NCI-H748 treated with DMSO at 0.1 percent for 48 hours (cell line): Measurements from ENCODE around the gene PHC3.

Experiments used
- DNase-seq: peaks from one replicate; lab custom pipeline; 2025; lab: John Stamatoyannopoulos, UW

PHC3 gene

DNA sequence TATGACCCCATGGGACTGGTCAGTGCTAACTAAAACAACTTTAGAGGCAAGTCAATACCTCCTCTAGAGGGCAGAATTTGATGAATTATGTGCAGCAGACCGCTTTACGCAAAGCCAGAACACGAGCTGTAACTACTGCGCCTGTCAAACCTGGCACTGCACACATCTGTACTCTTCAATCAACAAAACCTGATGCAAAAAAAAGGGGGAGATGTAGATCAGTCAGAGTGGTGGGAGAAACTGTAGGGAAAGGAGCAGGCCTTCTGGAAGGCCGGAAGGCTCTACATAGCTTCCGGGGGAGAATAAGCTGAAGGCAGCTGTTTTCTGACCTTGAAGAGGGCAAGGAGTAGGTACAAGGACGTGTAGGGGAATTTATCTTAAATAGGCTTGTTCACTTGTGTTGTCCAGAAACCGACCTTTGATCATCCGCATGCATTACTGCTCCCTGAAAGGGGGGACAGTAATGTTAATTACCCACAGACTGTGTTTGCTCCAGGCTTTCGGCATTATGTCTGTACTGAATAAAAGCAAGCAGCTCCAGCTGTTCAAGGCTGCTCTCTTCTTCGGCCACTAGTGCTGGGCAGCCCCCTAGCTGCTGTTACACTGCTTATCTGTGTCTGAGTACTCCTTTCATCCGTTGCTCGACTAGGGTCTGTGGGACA, 102.8 kb downstream of the PHC3 start:
- DNase-seq = no peak

DNA sequence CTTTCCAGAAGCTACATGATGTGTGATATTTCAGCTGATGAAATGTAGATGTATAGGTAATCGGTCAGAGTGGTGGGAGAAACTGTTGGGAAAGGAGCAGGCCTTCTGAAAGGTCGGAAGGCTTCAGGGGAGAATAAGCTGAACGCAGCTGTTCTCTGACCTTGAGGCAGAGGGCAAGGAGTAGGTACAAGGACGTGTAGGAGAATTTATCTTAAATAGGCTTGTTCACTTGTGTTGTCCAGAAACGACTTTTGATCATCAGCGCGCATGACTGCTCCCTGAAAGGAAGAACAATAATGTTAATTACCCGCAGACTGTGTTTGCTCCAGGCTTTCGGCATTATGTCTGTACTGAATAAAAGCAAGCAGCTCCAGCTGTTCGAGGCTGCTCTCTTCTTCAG, 104.2 kb downstream of the PHC3 start:
- no peak for DNase-seq

DNA sequence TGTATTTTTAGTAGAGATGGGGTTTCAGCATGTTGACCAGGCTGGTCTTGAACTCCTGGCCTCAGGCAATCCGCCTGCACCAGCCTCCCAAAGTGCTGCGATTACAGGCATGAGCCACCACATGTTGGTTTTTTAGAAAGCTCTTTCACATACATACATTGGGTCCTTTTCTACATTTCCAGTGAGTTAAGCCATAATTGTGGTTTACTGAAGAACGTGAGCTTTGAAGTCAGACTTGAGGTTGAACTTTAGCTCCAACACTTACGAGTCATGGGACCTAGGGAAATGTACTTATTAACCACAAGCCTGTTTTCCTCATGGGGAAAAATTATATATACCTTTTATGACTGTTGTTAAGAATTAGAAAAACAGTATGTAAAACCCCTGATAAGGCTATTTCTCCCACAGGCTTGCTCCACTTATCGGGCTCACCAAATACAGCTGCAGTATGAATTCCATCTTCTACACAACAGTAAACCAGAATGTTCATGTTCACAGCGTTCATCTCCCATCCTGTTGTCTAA, 104.8 kb downstream of the PHC3 start:
- DNase-seq = no peak

DNA sequence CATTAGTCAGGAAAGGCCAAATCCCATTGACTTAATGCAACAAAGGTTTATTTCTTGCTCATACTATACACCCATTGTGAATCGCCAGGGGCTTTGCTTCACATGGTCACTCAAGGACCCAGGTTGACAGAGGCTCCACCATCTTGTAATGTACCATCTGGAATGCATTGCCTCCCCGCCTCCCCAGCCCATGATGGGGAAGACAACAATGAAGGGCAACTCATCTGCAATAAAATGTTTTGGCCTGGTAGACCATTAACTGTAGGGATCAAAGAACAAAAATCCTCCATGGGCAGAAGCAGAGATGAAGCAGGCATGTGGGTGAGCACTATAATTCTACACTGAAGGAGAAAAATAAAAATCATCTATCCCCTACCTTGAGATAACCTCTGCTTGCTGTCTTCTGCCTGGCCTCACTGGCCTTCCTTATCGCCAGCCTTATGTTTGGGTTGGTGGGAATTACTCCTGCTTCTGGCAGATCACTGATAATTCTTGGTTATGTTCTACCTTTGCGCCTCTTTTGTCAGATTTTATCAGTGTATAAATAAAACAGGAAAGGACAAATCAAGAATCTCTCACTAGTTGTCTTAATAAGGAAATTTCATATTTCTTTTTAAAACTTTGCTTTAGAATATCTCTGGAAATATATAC, 106.0 kb downstream of the PHC3 start:
- no peak for DNase-seq

DNA sequence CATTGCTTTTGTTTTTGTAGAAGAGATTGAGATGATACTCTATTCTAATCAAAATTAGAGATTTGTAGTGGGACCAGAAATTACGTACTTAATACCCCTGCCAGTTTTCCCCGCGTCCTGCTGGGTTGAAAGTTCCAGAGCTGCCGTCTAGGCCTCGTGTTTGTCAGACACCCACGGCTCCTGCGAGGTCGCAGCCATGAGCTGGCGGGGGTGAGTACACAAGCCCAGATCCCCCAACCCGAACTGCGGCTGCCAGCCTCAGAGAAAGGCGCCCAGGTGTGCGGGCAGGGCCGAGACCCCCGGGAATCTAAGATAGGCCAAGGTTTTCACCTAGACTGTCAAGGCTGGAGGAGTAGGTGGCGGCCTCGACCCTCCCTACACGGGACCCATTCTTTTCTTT, 117.4 kb downstream of the PHC3 start:
- no peak for DNase-seq

DNA sequence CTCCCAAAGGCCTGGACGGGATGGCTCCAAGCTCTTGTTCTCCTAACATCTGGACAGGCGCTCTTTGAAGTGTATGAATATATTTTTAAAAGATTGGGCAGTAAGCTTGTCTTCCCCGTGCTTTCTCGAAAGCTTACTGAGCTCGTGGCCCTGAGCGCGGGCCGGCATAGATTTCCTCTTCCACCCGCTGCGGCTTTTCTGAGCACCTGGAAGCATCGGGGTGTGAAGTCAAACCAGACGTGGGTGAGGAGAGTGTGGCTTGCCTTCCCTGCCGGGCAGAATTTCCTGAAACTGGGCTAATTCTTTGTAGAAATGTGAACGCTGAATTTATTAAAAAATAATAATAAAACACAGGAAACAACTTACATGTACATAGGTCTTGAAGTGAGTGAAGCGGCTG, 117.8 kb downstream of the PHC3 start:
- DNase-seq = no peak

DNA sequence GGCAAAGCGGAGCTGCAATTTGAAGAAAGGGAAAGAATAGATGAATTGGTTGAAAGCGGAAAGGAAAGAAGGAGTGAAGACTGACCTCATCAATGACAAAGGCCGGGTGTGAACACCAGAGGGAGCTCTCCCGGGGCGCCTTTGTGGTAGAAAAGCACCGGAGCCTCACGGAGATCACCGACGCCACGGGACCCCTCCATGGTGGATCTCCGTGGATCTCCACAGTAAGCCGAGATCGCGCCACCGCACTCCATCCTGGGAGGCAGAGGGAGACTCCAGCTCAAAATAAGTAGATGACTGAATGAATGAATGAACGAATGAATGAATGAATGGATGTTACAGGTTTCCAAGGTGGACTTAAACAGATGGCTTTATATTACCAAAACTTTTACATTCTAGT, 118.8 kb downstream of the PHC3 start:
- DNase-seq = no peak

DNA sequence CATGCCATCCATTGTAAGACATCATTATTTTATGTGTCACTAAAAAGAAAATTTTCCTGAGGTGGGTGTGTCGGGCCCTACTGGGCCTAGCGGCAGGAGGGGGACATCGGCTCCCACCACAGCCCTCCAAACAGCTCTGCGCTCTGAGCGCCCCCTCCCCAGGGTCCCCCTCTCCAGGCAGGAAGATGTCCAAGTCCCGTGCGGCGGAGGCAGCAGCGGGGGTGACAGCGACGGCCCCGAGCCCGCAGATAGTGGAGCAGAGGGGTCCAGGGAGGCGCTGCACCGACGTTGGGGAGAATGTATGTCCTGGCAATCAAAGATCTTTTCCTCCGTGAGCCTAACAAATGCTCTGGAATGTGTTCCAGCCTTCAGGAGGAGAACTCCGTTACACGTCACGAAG, 119.5 kb downstream of the PHC3 start:
- no peak for DNase-seq

DNA sequence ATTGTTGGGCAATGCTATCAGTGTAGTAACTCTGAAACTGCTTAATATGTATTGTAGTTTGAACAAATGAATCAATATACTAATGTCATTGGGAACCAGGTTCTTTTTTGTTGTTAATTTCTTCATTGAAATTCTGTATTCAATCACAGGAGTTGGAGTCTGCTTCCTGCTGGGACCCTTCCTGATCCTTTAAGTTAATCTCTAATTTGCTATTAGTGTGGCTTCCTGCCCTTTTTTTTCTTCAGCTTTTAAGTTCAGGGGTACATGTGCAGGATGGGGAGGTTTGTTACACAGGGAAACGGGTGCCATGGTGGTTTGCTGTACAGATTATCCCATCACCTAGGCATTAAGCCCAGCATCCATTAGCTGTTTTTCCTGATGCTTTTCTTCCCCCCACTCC, 122.1 kb downstream of the PHC3 start:
- DNase-seq = no peak

DNA sequence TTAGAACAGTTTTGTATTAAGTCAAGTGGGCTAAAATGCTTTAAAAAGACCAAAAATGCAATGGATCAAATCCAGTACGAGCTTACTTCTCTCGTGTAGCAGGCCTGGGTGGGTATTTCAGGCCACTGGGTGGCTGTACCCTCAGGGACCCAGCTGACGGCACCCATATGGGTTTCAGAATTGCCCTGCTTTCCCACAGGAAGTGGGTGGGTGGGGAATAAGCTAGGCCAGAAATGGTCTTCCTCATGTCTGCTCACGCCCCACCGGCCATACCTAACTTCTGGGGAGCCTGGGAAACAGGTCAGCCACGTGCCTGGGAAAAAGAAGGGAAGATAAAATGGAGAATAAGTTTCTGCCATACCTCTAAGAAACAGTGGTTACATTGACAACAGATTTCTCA, 123.4 kb downstream of the PHC3 start:
- DNase-seq = no peak

DNA sequence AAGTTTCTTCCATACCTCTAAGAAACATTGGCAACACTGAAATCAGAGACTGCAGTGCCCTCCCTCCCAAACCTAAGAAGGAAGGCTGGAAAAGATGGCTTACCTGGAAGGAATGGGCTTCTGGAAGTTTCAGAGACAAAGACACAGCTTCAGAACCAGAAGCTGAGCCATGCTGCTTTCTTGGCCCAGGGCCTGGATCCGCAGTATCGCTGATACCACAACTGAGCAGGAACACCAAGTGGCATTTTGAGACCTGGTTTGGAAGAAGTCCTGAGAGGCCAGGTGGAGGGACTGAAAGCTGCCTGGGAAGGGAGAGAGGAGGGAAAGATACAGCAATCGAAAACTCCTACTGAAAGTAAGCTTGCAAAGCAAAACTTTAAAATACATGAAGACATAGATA, 124.0 kb downstream of the PHC3 start:
- no peak for DNase-seq

DNA sequence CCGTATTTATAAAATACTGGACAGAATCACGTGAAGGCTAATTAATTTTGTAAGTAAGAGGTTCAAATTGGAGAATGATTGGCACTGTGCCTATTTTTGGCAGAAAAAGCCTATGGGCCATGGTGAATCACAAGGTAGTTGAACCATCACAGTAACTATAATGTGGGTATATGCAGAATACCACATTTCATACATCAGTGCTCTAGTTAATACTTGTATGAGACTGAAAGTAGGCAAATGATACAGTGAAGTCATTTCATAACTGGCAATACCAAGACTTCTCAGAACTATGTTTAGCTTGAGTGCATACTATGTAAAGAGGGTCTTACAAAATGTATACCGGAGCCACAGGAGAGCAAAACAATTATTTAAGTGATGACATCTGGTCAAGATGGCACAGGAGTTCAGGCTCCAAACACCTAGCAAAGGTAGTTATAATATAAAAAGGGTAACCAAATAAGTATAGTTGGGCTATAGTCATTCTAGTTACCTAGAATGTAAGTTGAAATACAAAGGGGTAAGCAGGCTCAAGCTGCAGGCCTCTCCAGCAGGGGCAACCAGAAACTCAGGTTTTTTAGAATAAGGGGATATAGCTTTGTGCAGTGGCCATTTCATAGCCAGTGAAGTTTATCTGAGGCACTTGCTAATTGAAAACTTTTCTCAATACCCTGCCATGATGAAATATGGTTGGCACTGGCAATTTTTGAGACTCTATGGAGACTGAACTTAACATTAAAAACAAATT, 124.7 kb downstream of the PHC3 start:
- no peak for DNase-seq

DNA sequence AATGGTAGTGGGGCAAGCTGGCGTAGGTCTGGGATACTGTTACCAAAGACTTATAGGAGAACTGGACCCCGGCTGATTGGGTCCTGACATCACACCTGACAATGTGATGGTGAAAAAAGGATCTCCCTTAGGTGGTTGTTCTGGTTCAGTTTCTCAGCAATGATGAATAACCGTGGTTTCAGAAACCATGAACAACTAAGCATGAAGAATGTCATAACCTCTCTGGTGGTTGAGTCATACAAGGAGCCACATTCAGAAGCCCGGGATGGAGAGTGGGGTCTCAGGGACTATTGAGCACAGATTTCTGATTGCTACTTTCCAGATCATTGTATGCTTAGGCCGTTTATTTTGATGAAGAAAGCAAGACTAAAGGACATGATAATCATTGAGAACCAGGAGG, 126.3 kb downstream of the PHC3 start:
- DNase-seq = no peak

DNA sequence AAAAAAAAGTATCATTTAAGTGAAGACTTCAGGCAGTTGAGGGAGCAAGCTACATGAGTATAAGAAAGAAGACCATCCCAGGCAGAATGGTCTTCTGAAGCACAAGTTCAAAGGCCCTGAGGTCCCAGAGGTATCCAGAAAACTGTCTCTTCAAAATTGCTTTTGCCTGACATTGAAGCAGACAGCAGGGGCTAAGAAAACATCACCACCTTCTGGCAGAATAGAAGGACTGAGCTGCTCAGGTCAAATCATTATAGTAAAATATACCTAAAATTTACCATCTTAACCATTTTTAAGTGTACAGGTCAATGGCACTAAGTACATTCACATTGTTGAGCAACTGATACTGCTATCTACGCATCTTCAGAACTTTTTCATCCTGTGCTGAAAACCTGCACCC, 127.3 kb downstream of the PHC3 start:
- DNase-seq = no peak

DNA sequence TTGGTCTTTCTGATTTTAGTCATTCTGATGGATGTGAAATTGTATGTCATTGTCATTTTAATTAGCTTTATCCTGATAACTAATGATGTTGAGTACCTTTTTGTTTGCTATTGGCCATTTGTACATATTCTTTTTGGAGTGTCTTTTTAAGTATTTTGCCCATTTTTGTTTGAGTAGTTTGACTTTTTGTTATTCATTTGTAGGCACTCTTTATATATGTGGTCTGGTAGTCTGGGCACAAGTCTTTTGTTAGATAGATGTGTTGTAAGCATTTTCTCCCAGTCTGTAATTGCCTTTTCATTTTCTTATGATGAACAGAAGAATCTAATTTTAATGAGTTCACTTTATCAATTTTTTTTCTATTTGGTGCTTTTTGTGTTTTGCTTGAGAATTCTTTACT, 129.1 kb downstream of the PHC3 start:
- DNase-seq = no peak

DNA sequence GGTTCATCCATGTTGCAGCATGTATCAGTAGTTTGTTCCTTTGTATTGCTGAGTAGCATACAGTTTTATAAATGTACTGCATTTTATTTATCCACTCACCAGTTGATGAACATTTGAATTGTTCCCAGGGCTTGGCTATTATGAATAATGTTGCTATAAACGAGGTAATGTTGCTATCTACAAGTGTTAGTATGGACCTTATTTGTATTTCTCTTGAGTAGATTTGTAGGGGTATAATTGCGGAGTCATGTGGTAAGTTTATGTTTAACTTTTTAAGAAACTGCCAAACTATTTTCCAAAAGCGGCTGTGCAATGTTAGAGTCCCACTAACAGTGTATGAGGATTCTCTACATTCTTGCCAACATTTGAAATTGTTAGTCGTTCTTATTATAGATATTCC, 130.8 kb downstream of the PHC3 start:
- DNase-seq = no peak

DNA sequence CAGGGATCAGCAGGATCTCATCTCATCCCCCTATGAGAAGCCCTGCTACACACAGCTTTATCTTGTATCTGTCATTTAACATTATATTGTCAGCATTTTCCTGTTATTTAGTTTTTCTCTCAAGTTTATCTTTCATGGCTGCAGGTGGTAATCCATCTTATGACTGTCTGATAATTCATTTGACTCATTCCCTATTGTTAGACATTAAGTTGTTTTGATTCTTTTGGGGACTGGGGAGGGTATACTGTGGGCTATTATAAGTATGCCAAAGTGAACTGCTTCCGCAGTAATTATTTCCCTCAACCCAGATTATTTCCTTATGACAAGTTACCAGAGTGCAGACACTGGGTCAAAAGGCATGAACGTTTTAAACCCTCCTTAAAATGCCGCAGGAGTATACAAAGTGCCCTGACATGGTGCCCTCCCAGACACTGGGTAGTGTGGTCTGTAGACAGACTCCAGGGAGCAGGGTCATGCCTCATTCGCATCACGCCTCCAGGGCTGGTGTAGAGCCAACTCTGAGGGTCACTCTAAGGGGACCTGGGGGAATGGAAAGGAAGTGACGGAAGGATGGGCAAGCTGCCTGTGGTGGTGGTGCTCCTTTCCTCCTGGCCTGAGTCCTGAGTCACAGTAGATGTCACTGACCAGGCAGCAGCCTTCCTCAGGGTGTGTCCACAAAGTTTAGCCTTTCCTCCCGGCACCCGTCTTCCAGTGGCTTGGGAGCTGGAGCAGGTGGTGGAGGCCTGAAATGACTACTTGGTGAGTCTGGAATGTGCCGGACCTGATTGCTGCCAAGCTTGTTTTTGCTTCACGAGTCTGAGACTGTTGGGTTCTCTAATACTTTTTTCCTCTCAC, 132.2 kb downstream of the PHC3 start:
- no peak for DNase-seq

DNA sequence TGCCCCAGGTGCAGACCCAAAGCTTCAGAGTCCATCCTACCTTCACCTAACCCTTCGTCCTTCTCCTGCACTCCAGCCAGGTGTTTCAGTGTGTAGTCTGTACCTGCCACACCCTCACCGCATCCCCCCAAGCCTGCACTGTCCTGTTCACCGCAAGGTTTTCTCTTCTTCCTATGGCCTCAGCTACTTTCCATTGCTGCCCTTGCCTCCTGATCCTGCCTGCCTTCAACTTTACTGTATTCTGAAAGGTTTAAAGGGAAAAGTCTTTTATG, 134.5 kb downstream of the PHC3 start:
- no peak for DNase-seq

DNA sequence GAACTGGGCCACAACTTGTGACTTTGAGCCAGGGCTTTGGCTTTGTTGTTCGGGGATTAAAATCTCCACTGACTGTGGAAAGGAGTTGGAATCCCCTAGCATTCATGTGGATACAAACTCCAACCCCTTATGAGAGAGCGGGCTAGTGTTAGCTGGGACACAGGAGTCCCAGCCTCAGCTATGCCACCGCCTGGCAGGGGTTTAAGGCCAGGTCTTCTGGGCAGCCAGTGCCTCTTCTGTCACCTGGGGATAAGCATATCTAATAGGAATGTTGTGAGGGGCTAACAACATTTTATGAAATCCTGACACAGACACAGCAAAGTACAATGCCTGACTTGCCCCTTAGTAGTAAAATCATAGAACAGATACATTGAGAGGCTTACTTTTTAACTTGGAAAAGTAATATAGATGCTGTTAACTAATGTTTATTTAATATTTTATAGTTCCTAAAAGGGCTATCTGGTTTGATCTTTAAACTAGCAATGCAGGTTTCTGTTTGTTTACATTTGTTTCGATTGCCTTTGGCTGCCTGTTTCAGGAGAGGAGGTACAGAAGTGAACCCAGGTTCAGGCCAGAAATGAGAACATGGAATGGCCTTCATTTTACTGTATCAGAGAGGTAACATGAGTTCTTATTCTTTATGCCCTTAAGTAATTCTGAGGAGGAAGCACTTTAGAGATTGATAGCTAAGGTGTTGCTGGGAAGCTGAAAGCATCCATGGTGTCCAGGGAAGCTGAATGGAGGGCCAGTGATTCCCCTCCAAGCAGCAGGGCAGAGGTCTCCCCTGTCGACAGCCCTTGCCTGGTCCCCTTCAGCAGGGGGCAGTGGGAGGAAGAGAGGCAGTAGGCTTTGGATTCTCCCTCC, 135.0 kb downstream of the PHC3 start:
- DNase-seq = no peak

DNA sequence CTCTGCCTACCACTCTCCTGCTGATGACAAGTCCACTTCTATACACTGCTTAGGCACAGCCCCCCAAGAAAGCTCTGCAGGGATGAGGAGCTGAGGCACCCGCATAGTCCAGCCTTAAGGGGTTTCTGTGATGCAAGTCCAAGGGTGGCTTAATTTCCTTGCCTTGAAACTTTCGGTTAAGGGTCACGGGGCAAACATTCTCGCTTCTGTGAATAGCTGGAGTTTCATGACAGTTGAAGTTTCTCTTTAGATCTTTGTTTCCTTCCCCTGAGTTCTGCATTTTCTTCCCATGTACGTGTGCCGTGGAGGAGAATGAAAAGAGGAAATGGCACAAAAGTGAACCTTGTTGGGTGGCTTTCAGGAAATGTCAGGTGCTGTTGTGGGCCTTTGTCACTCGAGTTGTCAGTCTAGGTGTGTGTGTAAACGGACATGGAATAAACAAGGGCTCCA, 136.7 kb downstream of the PHC3 start:
- DNase-seq = no peak

DNA sequence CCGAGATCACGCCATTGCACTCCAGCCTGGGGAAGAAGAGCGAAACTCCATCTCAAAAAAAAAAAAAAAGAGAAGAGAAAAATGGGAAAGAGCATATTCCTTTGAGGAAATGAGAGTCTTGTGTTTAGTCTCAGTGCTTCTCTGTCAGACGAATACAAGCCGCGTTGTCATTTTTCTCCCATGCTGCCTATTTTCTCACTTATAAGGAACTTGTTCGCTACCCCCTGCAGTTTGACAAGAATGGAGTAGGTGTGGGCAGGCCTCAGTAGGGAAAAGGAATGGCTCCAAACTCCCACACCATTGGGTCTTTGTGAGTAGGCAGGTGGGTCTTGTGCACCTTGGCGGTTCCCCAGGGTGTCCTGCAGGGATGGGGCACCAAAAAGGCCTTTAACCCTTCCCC, 137.3 kb downstream of the PHC3 start:
- DNase-seq = no peak

DNA sequence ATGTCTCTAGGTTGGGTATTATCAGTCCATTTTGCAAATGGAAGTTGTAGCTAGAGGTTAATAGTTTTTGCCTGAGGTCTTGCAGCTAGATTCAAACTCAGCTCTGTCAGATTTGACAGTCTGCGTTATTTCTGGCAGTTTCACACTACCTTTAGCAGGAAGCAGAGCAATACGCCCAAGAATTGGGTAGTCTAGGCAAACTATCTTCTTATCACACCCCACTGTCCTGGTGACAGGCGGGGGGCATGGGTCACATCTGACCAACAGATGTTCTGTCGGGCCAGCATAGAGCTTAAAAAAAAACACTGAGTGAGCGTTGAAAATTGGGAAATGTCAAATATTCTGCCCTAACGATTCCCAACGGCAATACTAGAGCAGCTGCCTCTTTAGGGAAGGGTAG, 138.0 kb downstream of the PHC3 start:
- DNase-seq = no peak
